HFFc6 (cell line): ENCODE data around the gene C15orf39. TPM values are rescaled to one million over a fixed set of nuclear protein-coding genes. Genes with fewer than 3 reads are reported as not detected.

Source experiments
- DNase-seq: peaks from one replicate; pipeline ENCODE4 v3.0.0-alpha.2; 2018
- H3K27ac Mint-ChIP-seq: 2 replicates; pipeline ENCODE4 v1.8.0; 2020; ENCODE audit warnings: mild to moderate bottlenecking, mixed read lengths
- H3K27me3 Mint-ChIP-seq: 2 replicates; pipeline ENCODE4 v1.8.0; 2021; ENCODE audit warnings: mild to moderate bottlenecking, moderate library complexity, mixed read lengths; ENCODE audit not compliant: insufficient read depth
- H3K36me3 Mint-ChIP-seq: 2 replicates; pipeline ENCODE4 v1.8.0; 2021; ENCODE audit warnings: low read depth, mixed read lengths
- H3K4me1 Mint-ChIP-seq: 2 replicates; pipeline ENCODE4 v1.8.0; 2020; ENCODE audit warnings: low read depth, mixed read lengths
- H3K4me3 Mint-ChIP-seq: 2 replicates; pipeline ENCODE4 v1.8.0; 2020; ENCODE audit warnings: mild to moderate bottlenecking, moderate library complexity, mixed read lengths
- H3K9me3 Mint-ChIP-seq: 2 replicates; pipeline ENCODE4 v1.8.0; 2020; ENCODE audit warnings: mild to moderate bottlenecking, mixed read lengths
- total RNA-seq, 6 experiments: library from RNA; stranded (reverse); fragmentation: NEBNext Ultra II Directional; extraction: Animal tissue kit (Norgen Biotek cat#: 25700); gene quantifications; 2 replicates in 1 of 6; 3 replicates in 5 of 6; pipeline ENCODE4 v1.2.3, GENCODE V29; 2021
- TF ChIP-seq, protein P1 (sequence below): fragments of 200-600 bp; sonication (generic); IDR thresholded peaks from 2 replicates; pipeline ENCODE4 v1.5.0; 2021; ENCODE audit warnings: antibody characterized with exemption, mild to moderate bottlenecking

Gene C15orf39
- total RNA-seq, 6 experiments from 2014 or later = 8.8 to 14.8 (median 12.0) TPM

DNA sequence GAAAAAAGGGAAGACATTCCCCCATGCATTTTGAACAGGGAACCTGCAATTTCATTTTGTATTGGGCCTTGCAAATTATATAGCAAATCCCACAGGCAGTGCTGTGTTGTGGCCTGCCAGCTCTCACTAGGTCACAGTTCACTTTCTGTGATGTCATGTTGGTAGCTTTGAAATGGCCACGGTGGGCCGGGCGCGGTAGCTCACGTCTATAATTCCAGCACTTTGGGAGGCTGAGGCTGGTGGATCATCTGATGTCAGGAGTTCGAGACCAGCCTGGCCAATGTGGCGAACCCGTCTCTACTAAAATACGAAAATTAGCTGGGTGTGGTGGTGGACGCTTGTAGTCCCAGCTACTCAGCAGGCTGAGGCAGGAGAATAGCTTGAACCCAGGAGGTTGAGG is 27.0 kb upstream of the C15orf39 start:
- no peak overlapping the region for H3K27ac Mint-ChIP-seq

DNA sequence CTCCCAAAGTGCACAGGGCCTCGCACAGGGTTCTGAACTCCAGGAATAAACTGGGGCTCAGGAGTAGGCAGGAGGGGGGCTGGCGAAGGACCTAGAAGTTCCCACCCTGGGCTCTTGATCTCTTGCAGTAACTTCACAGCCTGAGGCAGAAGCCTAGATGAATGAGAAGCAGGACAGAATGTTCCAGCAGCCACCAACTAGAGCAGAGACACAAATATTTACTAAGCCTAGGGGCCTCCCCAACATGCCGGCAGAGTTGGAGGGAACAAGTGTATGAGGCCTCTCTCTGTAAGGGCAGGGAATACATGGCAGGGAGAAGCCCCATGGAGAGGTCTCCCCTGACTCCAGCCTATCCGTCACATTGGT is 25.3 kb upstream of the C15orf39 start:
- H3K36me3 Mint-ChIP-seq = no peaks in the 10 kb centered on the region
- no peak for DNase-seq
- peaks cover 14% of the 10 kb centered on the region for H3K27me3 Mint-ChIP-seq
- no peak overlapping the region for H3K27ac Mint-ChIP-seq
- H3K9me3 Mint-ChIP-seq = no peaks in the 10 kb centered on the region
- H3K4me3 Mint-ChIP-seq = no peak overlapping the region
- H3K4me1 Mint-ChIP-seq = peaks cover 41% of the 10 kb centered on the region
- TF ChIP-seq, protein P1, sequence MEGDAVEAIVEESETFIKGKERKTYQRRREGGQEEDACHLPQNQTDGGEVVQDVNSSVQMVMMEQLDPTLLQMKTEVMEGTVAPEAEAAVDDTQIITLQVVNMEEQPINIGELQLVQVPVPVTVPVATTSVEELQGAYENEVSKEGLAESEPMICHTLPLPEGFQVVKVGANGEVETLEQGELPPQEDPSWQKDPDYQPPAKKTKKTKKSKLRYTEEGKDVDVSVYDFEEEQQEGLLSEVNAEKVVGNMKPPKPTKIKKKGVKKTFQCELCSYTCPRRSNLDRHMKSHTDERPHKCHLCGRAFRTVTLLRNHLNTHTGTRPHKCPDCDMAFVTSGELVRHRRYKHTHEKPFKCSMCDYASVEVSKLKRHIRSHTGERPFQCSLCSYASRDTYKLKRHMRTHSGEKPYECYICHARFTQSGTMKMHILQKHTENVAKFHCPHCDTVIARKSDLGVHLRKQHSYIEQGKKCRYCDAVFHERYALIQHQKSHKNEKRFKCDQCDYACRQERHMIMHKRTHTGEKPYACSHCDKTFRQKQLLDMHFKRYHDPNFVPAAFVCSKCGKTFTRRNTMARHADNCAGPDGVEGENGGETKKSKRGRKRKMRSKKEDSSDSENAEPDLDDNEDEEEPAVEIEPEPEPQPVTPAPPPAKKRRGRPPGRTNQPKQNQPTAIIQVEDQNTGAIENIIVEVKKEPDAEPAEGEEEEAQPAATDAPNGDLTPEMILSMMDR = no peak

More for the DNA sequence above, 27.0 kb upstream of the C15orf39 start:
- Mint-ChIP-seq H3K4me3 (no peak overlapping the region), H3K4me1 (peaks cover 45% of the 10 kb centered on the region), H3K36me3 (peaks cover 2% of the 10 kb centered on the region; the same call in 1 of the 2 replicates), H3K27me3 (peaks cover 14% of the 10 kb centered on the region), H3K9me3 (peaks cover 3% of the 10 kb centered on the region; the same call in 1 of the 2 replicates)
- TF ChIP-seq, protein P1 = no peak
- DNase-seq = no peak

DNA sequence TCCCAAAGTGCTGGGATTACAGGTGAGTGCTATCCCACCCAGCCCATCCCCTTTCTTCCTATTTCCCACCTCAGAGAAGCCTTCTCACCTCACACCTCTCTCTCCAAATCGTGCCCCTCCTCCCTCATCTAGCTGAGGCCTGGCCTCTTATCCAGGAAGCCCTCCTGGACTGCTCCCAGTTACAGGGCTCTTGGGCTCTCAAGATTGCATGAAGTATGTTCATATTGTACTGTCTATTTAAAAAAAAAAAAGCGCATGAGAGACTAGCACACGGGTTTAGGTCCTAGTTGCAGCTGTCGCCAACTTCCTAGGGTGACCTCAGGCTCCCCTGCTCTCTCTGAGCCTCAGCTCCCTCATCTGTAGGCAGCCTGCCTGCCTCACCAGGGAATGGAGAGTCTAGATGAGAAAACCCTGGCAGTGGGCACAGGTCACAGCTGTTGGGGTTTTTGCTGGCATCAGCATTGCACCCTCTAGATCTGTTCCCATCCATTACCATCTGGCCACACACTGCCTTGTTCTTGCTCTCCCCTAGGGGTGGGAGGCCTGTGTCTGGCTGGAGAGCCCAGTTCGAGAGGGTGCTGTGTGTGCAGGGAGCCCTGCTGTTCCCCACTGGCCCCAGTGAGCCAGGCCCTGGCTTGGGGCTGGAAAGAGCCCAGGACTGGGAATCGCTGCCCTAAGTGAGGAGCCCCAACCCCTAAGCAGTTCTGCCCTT is 24.2 kb upstream of the C15orf39 start:
- Mint-ChIP-seq H3K4me3 (no peak overlapping the region), H3K27ac (no peak overlapping the region), H3K27me3 (peaks cover 14% of the 10 kb centered on the region), H3K4me1 (peaks cover 38% of the 10 kb centered on the region), H3K9me3 (no peaks in the 10 kb centered on the region), H3K36me3 (no peaks in the 10 kb centered on the region)
- DNase-seq = no peak
- TF ChIP-seq, protein P1 = no peak

DNA sequence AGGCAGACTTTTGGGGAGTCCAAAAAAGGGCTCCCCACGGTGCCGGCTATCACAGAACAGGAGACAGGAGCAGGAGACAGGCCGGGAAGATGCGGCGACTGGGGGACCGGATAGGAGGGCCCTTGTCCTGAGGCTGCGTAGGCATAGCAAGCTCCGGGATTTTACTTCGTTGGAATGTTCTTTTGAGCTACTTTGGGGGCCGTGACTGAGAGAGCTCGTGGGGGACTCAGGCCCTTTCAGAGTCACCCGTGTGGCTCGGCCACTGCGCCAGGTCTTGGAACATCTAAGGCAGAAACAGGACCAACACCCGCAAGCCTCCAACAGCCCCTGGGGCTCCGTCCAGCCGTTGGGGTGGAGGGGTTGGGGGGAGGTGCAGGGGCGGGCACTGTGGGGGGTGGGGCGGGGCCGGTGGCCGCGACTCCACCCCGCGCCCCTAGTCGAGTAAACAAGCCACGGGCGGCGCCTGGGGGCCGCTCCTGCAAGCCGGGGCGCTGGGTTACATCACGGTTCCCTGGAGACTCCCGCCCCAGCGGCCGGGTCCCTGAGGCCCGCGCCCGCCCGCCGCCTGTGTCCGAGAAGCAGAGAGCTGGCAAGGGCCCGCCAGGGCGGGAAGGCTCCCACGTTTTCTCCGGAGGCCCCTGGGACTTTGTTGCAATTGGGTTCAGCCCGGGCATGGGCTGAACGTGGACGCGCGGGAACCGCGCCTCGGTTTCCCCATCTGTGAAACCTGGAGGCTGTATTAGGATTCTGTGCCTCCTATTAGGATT is 23.3 kb upstream of the C15orf39 start:
- H3K9me3 Mint-ChIP-seq = no peaks in the 10 kb centered on the region

DNA sequence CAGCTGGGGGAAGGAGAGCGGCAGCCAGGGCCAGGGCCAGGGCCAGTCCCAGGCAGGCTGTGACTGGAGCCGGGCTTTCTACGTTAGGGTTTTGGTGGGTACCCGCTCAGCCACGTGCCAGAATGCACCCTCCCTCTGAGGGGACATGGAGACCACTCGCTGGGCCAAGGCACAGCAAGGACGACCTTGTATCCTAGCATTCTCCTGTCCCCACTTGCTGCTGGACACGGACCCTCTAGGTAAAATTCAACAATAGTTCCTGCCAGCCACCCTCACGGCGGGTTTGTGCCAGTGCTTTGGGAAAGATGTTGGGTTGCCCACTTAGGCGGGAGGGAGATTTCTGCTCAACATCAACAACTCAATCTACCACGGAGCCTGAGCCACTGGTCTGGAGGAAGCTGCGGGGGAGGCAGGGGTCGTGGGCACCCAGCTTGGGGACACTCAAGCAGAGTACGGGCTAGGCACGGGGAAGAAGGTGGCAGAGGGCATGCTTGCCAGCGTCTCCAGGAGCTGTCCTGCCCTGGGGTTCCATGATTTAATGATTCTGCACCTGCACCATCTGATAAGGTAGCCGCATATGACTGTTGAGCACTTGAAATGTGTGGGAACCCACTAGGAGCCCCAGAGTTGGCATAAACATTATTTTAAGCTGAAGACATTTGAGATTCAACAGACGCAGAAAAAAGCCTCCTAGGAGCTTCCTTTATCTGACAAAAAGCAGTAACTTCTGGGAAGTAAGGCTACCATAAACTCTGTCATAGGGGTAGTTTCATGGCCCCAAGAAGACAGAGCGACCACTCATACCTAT is 22.5 kb upstream of the C15orf39 start:
- Mint-ChIP-seq H3K27me3 (peaks cover 14% of the 10 kb centered on the region), H3K4me1 (peaks cover 35% of the 10 kb centered on the region), H3K9me3 (no peaks in the 10 kb centered on the region), H3K36me3 (no peaks in the 10 kb centered on the region), H3K4me3 (no peak overlapping the region), H3K27ac (no peak overlapping the region)
- TF ChIP-seq, protein P1 = no peak
- no peak for DNase-seq

More for the DNA sequence above, 23.3 kb upstream of the C15orf39 start:
- no peak overlapping the region for H3K27ac Mint-ChIP-seq
- DNase-seq = no peak
- peaks cover 14% of the 10 kb centered on the region for H3K27me3 Mint-ChIP-seq
- H3K36me3 Mint-ChIP-seq = no peaks in the 10 kb centered on the region
- TF ChIP-seq, protein P1 = no peak
- H3K4me3 Mint-ChIP-seq = peak overlapping the region; percentile 65
- peaks cover 35% of the 10 kb centered on the region for H3K4me1 Mint-ChIP-seq
